GM18907 (cell line): ENCODE results near the gene C19orf33.

Experiments used
- ATAC-seq: cut with Tn5 transposase; IDR thresholded peaks from one replicate; pipeline ENCODE4 v1.9.1; 2021; ENCODE audit warnings: mild to moderate bottlenecking, moderate library complexity; ENCODE audit not compliant: unreplicated experiment

C19orf33 gene

DNA sequence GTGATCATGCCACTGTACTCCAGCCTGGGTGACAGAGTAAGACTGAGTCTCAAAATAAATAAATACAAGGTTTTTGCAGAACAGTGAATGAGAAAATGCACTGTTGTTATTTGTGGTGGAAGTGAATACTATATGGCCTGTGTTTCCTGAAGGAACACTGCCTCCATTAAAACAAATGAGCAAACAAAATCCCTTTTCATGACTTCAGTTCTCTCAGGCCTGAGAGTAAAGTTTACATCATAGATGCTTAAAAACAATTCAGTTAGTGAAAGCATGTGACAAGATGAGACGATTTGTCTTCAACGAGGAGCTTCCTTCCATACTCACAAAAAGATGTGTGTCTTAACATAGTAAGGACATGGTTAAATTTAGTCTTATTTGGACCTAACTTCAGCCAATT, 25.3 kb upstream of the C19orf33 start:
- ATAC-seq = no peak

DNA sequence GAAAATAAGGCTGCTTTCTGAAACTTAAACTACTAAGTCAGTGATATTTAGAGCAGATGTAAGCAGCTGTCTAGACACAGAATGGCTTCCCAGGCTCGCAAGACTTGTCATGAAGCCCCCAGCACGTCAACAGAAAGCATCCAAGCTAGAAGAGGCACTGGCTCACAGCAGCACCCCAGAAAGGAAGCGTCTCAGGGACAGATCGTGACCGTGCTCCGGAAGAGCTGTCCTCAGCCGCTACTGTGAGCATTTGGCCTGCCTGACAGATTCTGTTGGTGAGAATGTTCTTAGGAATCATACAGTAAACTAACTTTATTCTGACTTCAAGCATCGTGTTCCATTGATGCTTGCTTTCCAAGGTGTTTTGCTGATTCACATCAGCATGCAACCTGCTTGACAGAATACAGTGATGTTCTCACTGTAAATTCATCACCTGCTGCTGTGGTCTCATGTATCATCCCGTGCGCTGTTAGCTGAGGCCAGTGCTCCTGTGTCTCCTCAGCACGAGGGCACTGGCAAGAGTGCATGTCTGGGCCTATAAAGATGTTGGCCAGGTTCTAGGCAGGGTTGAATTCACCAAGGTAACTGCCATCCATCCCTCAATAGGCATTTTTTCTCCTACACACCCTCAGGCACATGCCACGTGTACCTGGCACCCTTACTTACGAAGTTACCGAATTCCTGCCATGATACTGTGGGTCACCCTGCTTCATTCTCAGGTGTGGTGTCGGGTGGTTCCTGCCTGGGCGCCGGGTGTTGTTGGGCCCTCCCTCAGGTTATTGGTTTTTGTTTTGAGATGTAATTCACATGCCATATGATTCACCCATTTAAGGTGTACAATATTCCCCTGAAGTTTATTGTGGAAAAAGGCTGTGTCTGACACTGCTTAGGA, 23.8 kb upstream of the C19orf33 start:
- no peak for ATAC-seq

DNA sequence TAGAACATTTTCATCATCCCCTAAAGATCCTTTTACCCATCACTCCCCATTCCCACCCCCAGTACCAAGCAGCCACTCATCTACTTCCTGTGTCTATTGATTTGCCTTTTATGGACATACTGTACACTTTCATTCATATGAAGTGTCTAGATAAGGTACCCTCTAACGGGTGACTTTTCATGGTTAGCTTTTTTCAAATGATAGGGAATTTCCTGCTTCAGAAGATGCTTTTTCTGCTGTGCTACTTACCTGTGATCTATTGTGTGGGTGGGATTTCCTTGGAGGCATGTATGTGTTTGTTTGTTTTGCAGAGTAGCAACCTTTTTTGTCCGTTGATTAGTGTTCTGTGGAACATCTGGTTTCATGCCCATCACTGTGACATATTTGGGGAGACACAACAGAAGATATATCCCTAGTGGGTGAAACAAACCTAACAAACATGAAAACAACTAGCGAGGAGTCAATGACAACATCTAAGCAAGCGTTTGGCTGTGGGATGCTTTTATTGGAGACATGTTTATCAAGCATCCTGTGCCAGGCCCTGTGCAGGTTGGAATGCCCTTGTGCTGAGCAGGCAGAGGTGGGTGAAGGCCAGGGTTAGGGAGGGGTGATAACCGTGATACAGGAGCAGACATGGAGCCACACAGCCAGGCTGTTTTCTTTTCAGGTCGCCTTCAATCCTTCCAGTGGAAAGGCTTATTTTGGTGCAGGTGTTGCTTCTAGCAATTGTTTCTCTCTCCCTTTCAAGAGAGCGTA, 22.1 kb upstream of the C19orf33 start:
- no peak for ATAC-seq

DNA sequence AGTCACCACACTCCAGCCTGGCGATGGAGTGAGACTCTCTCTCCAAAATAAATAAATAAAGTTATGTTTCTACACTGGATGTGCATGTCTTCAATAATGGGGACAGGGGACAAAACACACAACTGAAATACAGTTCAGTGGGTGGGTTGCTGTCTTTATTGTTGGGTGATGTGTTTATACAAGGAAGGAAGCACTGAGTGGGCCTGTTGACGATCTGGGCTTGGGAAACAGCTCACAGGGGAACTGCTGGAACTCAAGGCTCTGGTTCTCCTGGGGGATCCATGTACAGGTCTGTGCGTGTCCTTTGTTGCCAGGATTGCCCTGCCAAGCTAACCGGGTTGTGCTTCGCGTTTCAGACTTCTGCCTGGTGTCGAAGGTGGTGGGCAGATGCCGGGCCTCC, 20.8 kb upstream of the C19orf33 start:
- ATAC-seq = no peak

DNA sequence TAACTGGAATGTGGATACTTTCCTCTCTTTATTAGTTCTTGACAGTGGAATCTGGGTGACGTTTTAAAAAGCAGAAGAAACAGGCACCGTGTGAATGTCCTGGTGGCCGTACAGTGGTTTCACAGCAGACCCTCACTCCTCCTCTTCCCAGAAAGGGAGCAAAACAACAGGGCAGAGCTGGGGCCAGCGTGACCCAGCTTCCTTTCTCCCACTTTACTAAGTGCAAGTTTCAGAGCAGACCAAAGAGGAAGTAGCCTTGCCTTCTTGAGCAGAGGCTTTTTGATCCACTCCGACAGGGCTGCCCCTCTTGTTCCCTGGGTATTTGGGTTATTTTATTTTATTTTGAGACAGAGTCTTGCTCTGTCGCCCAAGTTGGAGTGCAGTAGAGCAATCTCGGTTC, 19.6 kb upstream of the C19orf33 start:
- ATAC-seq = no peak

DNA sequence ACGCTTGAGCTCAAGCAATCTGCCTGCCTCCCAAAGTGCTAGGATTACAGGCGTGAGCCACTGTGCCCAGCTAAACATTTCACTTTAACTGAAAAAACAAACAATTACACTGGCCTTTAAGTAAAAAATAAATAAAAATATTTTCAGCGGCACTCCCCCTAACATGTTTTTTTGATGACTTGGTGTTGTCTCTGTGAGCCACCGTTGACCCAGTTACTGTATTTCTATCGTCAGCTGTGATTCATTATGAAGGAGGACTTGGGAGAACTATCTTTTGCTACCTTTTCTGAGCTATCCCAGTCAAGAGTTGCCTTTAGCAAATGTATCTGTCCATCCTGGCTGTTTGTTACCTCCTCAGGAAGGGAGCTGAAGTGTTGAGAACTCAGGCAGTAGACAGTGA, 18.5 kb upstream of the C19orf33 start:
- no peak for ATAC-seq

DNA sequence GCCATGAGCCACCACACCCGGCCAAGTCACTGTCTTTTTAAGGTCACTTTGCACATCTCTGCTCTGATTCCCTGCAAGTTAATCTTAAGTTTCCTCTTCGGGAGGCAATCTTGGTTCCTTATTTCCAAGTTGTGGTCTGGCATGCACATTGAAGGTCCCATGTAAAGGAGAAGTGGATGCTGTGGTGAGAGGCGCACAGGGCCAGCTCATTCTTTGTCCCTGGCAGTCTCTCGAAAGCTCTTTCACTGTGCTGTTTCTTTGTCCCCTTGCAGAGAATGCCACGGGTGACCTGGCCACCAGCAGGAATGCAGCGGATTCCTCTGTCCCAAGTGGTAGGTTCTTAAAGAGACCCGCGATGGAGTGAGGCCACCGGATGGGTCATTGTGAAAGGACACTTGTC, 16.4 kb upstream of the C19orf33 start:
- no peak for ATAC-seq

DNA sequence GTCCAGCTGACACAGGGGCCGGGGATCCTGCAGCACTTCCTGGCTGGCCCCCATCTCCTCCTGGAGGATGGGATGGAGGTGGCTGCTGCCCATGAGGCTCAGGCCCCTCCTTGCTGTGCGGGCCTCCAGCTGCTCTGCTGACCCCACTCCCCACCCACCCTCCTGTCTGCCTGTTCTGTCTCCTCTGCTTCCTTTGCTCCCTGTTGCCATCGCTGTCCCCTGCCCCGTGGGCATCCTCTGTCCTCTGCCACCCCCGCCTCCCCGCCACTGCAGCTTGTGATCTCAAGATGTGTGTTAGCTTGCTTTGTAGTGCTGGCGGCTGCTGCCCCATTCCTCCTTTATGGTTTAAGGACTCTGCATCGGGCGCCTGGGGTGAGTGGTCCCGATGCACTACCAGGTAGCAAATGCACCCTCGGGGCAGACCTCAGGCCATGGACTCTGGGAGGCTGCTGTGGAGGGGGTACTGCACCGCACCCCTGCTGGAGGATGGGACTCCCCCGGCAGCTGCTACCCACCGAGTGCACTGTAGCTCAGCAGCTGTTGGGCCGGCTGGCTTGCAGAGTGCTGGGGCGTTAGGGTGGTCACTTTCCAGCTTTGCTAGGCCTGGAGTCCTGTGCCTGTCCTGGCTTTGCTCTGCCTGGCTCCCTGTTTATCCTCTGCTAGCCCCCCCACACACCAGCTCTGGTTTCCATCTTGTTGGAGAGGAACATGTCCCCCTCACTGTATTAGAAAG, 15.8 kb upstream of the C19orf33 start:
- ATAC-seq = no peak

DNA sequence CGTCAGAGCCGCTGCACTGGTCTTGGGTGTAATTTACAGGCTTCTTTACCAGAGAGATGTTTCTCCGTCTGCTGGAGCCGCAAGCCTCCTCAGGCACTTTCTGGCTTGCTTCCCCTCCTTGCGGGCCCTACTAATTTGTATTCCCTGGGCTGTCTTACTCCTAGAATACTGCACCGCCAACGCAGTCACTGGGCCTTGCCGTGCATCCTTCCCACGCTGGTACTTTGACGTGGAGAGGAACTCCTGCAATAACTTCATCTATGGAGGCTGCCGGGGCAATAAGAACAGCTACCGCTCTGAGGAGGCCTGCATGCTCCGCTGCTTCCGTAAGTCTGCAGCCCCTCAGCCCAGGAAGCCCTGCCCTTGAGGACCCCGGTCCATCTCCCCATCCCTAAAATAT, 14.1 kb upstream of the C19orf33 start:
- no peak for ATAC-seq

DNA sequence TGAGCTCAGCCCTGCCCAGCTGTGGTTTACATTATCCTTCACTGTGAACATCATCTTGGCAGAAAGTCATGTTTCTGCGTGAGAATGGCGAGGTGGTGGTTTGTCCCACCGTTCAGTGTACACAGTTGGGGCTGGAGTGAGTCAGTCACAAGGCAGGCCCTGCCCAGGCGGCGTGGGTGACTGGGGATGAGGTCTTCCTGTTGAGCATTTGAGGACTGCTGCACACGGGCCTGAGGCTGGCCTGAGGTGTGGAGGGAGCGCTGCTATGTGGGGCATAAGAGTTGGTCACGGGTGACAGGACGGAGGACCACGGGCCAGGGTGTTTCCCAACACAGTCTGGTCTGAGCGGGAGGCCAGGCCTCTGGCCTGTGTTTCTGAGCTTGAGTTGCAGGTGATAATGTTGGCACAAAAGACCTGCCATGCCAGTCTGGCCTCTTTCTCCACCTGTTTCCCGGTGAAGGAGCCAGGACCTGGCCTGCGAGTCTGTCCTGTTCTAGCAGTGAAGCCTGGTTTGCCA, 13.4 kb upstream of the C19orf33 start:
- no peak for ATAC-seq

DNA sequence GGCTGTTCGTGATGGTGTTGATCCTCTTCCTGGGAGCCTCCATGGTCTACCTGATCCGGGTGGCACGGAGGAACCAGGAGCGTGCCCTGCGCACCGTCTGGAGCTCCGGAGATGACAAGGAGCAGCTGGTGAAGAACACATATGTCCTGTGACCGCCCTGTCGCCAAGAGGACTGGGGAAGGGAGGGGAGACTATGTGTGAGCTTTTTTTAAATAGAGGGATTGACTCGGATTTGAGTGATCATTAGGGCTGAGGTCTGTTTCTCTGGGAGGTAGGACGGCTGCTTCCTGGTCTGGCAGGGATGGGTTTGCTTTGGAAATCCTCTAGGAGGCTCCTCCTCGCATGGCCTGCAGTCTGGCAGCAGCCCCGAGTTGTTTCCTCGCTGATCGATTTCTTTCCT, 12.2 kb upstream of the C19orf33 start:
- ATAC-seq = no peak

DNA sequence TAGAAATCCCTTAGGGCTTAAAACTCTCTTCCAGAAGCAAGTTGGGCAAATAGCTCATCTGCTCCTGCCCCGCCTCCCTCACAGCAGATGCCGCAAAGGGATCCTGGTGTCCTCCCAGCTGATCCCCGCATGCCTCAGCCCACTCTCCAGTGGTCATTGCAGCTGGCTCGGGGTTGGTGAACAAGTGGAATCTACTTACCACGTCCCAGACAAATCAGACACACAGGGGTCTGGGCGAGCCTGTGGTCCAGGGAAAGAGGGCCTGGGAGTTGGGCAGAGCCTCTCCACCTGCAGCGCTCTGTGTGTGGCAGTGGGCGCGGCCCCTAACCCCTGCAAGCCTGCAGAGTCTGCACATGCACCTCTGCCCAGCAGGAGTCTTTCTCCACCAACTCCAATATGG, 10.8 kb upstream of the C19orf33 start:
- no peak for ATAC-seq

DNA sequence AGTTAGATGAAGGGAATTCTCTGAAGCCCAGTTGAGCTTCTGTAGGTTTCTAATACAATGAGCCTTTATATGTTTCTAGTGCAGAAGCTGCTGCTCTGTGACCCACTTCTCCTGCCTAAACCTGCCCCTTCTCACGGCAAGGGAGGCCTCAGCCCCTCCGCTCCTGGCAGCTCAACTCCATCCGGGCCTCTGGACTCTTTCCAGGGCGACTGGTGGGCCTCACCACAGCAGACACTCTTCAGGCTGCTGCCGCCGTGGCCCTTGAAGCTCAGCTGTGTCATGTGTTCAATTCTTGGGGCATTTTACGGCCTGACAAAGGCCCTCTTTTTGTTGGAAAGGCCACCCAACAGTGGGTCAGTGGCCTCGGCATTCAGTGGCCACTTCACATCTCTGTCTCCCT, 10.0 kb upstream of the C19orf33 start:
- ATAC-seq = no peak

DNA sequence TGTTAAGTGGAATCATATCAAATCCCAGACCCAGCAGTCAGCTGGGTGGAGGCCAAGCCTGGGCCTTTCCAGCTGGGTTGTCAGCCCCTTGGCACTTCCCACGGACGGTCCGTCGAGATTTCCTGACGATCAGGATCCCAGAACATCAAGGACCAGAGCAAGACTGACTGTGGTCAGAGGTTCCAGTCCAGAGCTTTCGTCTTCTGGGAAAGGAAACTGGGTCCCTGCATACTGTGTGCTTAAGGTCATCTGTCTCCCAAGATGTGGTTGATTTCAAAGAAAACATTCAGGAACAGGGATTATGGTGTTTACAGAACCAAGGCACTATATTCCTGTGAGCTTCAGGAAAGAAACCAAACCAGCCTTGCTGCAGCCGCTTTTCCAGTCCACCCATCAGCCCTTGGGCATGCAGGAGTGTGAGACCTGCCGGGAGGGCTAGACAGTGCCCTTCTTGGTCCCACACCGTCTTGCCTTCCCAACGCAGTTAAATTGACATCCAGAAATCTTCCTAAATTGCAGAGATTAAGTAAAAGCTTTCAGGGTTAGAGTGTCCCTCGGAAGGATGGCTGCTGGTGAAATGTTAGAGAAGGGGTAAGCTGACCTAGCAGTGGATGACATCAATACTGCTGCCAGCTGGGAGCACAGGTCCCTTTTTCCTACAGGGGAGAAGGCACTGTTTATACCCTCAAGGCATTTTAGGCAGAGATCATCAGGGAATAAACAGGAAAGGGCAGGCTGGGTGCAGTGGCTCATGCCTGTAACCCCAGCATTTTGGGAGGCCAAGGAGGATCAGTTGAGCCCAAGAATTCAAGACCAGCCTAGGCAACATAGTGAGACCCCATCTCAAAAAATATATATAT, 5.0 kb upstream of the C19orf33 start:
- ATAC-seq = no peak

DNA sequence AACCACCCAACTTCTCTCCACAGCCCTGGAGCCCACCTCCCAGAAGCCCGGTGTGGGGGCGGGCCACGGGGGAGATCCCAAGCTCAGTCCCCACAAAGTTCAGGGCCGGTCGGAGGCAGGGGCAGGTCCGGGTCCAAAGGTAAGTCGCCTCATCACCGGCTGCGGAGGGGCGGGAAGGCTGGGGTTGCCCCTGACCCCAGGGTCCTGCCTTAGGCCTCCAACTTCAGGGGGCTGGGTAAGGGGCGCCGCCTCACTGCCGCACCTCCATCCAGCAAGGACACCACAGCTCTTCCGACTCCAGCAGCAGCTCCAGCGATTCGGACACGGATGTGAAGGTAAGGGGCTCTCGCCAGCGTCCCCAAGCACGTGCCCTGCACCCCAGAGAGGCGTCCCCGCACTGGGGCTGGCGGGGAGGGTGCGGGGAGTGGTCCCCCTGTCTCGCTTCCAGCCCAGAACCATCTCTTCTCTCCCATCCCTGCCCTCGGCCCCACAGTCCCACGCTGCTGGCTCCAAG, 358 bp downstream of the C19orf33 start:
- no peak for ATAC-seq

DNA sequence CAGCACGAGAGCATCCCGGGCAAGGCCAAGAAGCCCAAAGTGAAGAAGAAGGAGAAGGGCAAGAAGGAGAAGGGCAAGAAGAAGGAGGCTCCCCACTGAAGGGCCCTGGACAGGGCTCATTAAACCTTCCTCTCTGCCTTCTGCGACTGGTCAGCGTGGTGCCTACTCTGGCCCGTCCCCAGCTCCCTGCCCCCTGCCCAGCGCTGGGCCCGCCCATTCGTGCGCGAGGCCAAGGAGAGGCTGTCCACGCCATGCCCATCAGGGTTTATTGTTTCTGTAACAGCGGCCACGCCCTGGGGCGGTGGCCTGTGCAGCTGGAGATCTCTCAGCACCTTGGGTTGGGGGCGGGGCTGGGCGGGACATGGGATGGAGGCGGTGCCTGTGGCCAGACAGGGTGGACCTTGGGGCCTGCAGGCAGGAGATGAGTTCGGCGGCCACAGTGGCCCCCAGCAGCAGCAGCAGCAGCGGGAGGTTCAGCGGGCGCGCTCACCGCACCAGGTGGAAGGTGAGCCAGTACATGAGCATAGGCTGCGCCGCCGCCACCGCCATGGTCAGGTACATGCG, 897 bp downstream of the C19orf33 start:
- no peak for ATAC-seq

DNA sequence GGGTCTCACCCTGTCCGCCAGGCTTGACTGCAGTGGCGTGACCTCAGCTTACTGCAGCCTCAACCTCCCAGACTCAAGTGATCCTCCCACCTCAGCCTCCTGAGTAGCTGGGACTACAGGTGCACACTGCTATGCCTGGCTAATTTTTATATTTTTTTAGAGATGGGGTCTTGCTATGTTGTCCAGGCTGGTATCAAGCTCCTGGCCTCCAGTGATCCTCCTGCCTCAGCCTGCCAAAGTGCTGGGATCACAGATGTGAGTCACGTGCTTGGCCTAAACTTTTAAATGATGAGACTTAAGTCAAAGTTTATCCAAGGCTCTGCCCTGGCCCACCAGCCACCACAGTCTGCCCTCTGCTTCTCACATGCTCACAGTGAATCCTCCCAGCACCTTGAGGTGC, 2.2 kb downstream of the C19orf33 start:
- ATAC-seq = no peak

DNA sequence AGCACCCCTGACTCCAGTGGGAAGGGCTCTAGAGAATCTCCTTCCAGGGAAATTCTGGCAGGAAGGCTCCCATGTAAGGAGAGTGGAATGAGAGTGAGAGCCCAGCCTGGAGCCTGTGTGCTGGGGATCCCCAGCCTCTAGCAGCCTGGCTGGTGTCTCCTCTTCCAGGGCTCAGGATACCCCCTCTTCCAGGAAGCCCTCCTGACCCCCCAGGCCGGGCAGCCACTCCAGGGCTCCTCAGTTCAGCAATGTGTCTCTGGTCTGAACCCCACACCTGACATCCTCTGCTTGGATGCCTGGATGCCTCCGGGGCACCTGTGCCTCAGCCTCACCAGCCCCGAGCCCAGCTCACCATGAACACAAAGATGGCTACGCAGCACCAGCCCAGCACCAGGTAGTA, 3.0 kb downstream of the C19orf33 start:
- no peak for ATAC-seq

DNA sequence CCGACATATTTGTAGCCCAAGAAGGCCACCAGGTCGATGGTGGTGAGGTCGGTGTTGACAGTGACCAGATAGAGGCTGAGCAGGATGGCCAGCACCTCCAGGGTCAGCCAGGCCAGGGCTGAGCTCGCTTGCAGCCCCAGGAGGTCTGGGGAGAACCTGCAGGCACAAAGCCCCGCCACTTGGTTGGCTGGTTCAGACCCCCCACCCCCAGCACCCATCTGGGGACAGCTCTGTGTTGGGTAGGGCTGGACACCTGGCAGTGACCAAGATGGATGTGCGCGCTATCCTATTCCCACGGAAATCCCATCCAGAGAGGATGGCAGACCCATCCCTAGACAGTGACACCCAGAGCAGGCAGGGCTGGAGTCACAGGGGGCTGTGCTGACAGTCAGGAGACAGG, 3.5 kb downstream of the C19orf33 start:
- ATAC-seq = no peak
